Measurements from ENCODE around the gene MCMBP.

DNA sequence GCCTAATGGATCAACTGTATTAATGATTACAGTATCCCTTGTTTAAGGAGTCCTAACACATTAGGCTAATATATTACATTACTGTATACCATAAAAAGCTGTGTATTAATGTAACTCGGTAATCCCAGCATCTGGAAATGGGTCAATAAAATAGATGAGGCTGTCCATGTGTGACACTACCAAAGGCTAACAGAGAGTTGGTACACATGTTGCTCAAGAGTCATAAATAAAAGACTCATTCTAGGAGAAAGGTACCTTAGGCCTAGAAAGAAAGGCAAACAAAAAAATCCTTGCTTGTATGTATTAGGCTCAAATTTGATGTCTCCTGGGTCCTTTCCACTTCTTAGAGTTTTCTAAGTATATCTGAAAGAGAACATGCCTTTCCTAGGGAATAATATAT, 14.6 kb downstream of the MCMBP start:
- TF ChIP-seq, protein P1, sequence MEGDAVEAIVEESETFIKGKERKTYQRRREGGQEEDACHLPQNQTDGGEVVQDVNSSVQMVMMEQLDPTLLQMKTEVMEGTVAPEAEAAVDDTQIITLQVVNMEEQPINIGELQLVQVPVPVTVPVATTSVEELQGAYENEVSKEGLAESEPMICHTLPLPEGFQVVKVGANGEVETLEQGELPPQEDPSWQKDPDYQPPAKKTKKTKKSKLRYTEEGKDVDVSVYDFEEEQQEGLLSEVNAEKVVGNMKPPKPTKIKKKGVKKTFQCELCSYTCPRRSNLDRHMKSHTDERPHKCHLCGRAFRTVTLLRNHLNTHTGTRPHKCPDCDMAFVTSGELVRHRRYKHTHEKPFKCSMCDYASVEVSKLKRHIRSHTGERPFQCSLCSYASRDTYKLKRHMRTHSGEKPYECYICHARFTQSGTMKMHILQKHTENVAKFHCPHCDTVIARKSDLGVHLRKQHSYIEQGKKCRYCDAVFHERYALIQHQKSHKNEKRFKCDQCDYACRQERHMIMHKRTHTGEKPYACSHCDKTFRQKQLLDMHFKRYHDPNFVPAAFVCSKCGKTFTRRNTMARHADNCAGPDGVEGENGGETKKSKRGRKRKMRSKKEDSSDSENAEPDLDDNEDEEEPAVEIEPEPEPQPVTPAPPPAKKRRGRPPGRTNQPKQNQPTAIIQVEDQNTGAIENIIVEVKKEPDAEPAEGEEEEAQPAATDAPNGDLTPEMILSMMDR (IDR thresholded peaks at IDR 0.05; ENCODE audit: low read length) = no peak
- no peak for TF ChIP-seq EZH2 (IDR thresholded peaks at IDR 0.05; ENCODE audit: borderline replicate concordance, low read length)

Data from OCI-LY1 (cell line).